ENCODE results near the gene PIK3R1. TPM values are rescaled to one million over a fixed set of nuclear protein-coding genes. Genes with fewer than 3 reads are reported as not detected.

PIK3R1 gene
- polyA plus RNA-seq, 1 donor (not counting 4 experiments of a cell fraction or from before 2014, with no cell fraction given), result 16.7 TPM

DNA sequence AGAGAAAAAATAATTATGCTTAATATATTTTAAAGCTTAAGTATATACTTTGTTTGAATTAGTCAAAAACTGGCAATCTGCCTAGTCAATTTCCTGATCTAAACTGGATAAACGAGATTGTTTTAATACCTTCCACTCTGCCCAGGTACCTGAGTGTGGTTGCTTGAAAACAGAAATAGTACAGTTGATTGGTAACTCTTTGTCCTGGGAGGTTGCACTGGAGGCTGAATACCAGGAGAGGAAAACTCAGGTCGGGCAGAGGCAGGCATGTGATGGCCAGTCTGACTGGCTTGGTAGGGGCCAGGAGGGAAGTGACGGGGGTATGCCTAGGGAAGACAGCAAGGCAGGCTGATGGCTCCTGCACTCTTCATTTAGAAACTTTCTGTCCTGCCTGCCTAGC, 80.2 kb downstream of the PIK3R1 start:
- Histone ChIP-seq H3K4me3 (ENCODE audit: control insufficient read depth in 2 of 3, extremely low read depth in 1 of 3, insufficient read depth in 2 of 3, low read depth in 1 of 3, low read length in 3 of 3) (no peak overlapping the region), H3K27ac (ENCODE audit: control insufficient read depth, insufficient read depth, low read length) (no peak overlapping the region), H3K9me3 (ENCODE audit: control insufficient read depth, low read depth, low read length) (no peaks in the 10 kb centered on the region), H3K36me3 (ENCODE audit: control insufficient read depth in 2 of 2, extremely low read depth in 1 of 2, insufficient read depth in 2 of 2, low read length in 2 of 2) (peaks cover 16 to 30% of the 10 kb centered on the region in 2 experiments), H3K4me2 (ENCODE audit: control insufficient read depth, extremely low read depth, insufficient read depth, low read depth, low read length) (no peak overlapping the region), H3K4me1 (ENCODE audit: control insufficient read depth, extremely low read depth, insufficient read depth, low read length) (peaks cover 11% of the 10 kb centered on the region), H3K9ac (ENCODE audit: control insufficient read depth, extremely low read depth, insufficient read depth, low read length) (no peak overlapping the region), H3K9me1 (ENCODE audit: control insufficient read depth, extremely low read depth, insufficient read depth, low read length) (no peaks in the 10 kb centered on the region), H3K27me3 (ENCODE audit: control insufficient read depth, extremely low read depth, insufficient read depth, low read length) (no peaks in the 10 kb centered on the region), H4K20me1 (ENCODE audit: control insufficient read depth, extremely low read depth, insufficient read depth, low read length) (no peaks in the 10 kb centered on the region), H2AFZ (ENCODE audit: control insufficient read depth, low read length) (no peak overlapping the region), H3K79me2 (ENCODE audit: control insufficient read depth, insufficient read depth, low read length) (no peaks in the 10 kb centered on the region)
- FAIRE-seq, result no peak
- TF ChIP-seq EZH2 (IDR thresholded peaks at IDR 0.05; ENCODE audit: low read length), result no peak
- TF ChIP-seq, protein P1, sequence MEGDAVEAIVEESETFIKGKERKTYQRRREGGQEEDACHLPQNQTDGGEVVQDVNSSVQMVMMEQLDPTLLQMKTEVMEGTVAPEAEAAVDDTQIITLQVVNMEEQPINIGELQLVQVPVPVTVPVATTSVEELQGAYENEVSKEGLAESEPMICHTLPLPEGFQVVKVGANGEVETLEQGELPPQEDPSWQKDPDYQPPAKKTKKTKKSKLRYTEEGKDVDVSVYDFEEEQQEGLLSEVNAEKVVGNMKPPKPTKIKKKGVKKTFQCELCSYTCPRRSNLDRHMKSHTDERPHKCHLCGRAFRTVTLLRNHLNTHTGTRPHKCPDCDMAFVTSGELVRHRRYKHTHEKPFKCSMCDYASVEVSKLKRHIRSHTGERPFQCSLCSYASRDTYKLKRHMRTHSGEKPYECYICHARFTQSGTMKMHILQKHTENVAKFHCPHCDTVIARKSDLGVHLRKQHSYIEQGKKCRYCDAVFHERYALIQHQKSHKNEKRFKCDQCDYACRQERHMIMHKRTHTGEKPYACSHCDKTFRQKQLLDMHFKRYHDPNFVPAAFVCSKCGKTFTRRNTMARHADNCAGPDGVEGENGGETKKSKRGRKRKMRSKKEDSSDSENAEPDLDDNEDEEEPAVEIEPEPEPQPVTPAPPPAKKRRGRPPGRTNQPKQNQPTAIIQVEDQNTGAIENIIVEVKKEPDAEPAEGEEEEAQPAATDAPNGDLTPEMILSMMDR (optimal IDR thresholded peaks at IDR 0.05 in 1 of 3, IDR thresholded peaks at IDR 0.05 in 1 of 3, conservative IDR thresholded peaks at IDR 0.05 in 1 of 3; ENCODE audit: extremely low read depth in 1 of 3, insufficient read depth in 2 of 3, low read length in 3 of 3), result no peak
- DNase-seq (ENCODE audit: low read depth, low spot score), result no peak
- dilution Hi-C loops (cut with MboI; ENCODE audit: extremely low pct_ligation_motif_present, low sequenced_read_pairs), result no loop called here

DNA sequence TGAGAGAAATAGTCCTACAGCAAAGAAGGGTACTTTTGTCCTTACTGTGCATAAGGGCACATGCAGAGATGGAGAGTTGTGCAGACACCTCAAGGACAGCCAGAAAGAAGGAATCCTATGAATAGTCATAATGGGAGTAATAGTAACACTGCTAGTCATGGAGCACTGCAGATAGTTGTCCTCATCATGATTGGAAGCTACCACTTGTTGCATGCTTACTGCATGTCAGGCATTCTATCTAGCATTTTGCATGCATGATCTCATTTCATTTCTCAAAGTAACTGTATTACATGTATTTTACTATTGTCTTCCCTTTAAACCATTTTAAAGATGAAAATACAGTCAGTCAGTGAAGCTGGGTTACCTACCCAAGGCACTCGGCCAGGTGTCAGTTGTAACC, 81.3 kb downstream of the PIK3R1 start:
- Histone ChIP-seq H3K27ac (ENCODE audit: control insufficient read depth, insufficient read depth, low read length) (no peak overlapping the region), H3K9ac (ENCODE audit: control insufficient read depth, extremely low read depth, insufficient read depth, low read length) (no peak overlapping the region), H4K20me1 (ENCODE audit: control insufficient read depth, extremely low read depth, insufficient read depth, low read length) (no peaks in the 10 kb centered on the region), H3K4me3 (ENCODE audit: control insufficient read depth in 2 of 3, extremely low read depth in 1 of 3, insufficient read depth in 2 of 3, low read depth in 1 of 3, low read length in 3 of 3) (no peak overlapping the region), H3K4me2 (ENCODE audit: control insufficient read depth, extremely low read depth, insufficient read depth, low read depth, low read length) (no peak overlapping the region), H3K27me3 (ENCODE audit: control insufficient read depth, extremely low read depth, insufficient read depth, low read length) (no peaks in the 10 kb centered on the region), H3K79me2 (ENCODE audit: control insufficient read depth, insufficient read depth, low read length) (no peaks in the 10 kb centered on the region), H2AFZ (ENCODE audit: control insufficient read depth, low read length) (no peak overlapping the region), H3K9me1 (ENCODE audit: control insufficient read depth, extremely low read depth, insufficient read depth, low read length) (no peaks in the 10 kb centered on the region), H3K36me3 (ENCODE audit: control insufficient read depth in 2 of 2, extremely low read depth in 1 of 2, insufficient read depth in 2 of 2, low read length in 2 of 2) (peaks cover 16 to 31% of the 10 kb centered on the region in 2 experiments), H3K4me1 (ENCODE audit: control insufficient read depth, extremely low read depth, insufficient read depth, low read length) (peaks cover 11% of the 10 kb centered on the region), H3K9me3 (ENCODE audit: control insufficient read depth, low read depth, low read length) (no peaks in the 10 kb centered on the region)
- no peak for TF ChIP-seq EZH2 (IDR thresholded peaks at IDR 0.05; ENCODE audit: low read length)
- TF ChIP-seq, protein P1 (optimal IDR thresholded peaks at IDR 0.05 in 1 of 3, IDR thresholded peaks at IDR 0.05 in 1 of 3, conservative IDR thresholded peaks at IDR 0.05 in 1 of 3; ENCODE audit: extremely low read depth in 1 of 3, insufficient read depth in 2 of 3, low read length in 3 of 3), result no peak
- FAIRE-seq (no peak), DNase-seq (ENCODE audit: low read depth, low spot score) (no peak)
- dilution Hi-C loops (cut with MboI; ENCODE audit: extremely low pct_ligation_motif_present, low sequenced_read_pairs), result no loop called here

Data from keratinocyte (primary cell).